Liver (tissue), 9 donors: ENCODE measurements around the gene WARS2. TPM values are rescaled to one million over a fixed set of nuclear protein-coding genes. Genes with fewer than 3 reads are reported as not detected.

Experiments
- DNase-seq: peaks from one replicate; pipeline ENCODE4 v3.0.0-alpha.2; 2017; ENCODE audit warnings: low spot score
- H3K27ac ChIP-seq, 2 donors: one replicate each; pipeline ENCODE4 v1.7.0; 2013; ENCODE audit warnings: inconsistent platforms in 2 of 2, low read length in 2 of 2, control low read depth in 1 of 2, low read depth in 1 of 2, mild to moderate bottlenecking in 1 of 2
- H3K27me3 ChIP-seq, 4 donors: one replicate each; pipeline versions ENCODE4 v1.6.1 to v1.7.0; 2013; ENCODE audit warnings: low read length in 3 of 4, inconsistent platforms in 1 of 4, mild to moderate bottlenecking in 1 of 4, moderate library complexity in 1 of 4; ENCODE audit not compliant: control insufficient read depth in 4 of 4, insufficient read depth in 4 of 4
- H3K36me3 ChIP-seq, 4 donors: one replicate each; pipeline versions ENCODE4 v1.6.1 to v1.7.0; 2013; ENCODE audit warnings: low read length in 3 of 4, mild to moderate bottlenecking in 3 of 4, low read depth in 1 of 4, moderate library complexity in 1 of 4; ENCODE audit not compliant: control insufficient read depth in 4 of 4, insufficient read depth in 3 of 4
- H3K4me1 ChIP-seq, 4 donors: one replicate each; pipeline versions ENCODE4 v1.6.1 to v1.7.0; 2013; ENCODE audit warnings: low read length in 3 of 4, mild to moderate bottlenecking in 3 of 4, moderate library complexity in 1 of 4; ENCODE audit not compliant: control insufficient read depth in 4 of 4, insufficient read depth in 4 of 4
- H3K4me3 ChIP-seq, 3 donors: one replicate each; pipeline versions ENCODE4 v1.6.1 to v1.7.0; 2013; ENCODE audit warnings: low read length in 3 of 3, control low read depth in 1 of 3, low read depth in 1 of 3, mild to moderate bottlenecking in 1 of 3
- H3K9ac ChIP-seq, 2 donors: one replicate each; pipeline ENCODE4 v1.7.0; 2013; ENCODE audit warnings: low read length in 2 of 2, mild to moderate bottlenecking in 2 of 2, moderate library complexity in 2 of 2, control low read depth in 1 of 2, low read depth in 1 of 2
- H3K9me3 ChIP-seq, 4 donors: one replicate each; pipeline versions ENCODE4 v1.6.1 to v1.7.0; 2013; ENCODE audit warnings: low read length in 3 of 4; ENCODE audit not compliant: control insufficient read depth in 4 of 4
- EGR1 ChIP-seq, 2 donors: IDR thresholded peaks; 2 replicates each; pipeline ENCODE4 v1.6.1; 2016 to 2018; ENCODE audit warnings: antibody characterized with exemption in 2 of 2, low read depth in 2 of 2
- FOXA1 ChIP-seq: IDR thresholded peaks from 2 replicates; pipeline ENCODE4 v1.6.1; 2016; ENCODE audit warnings: antibody characterized with exemption
- FOXA2 ChIP-seq: IDR thresholded peaks from 2 replicates; pipeline ENCODE4 v1.6.1; 2016; ENCODE audit warnings: antibody characterized with exemption
- GABPA ChIP-seq, 2 donors: IDR thresholded peaks in 1 of 2; conservative IDR thresholded peaks in 1 of 2; 2 replicates each; pipeline ENCODE4 v1.6.1; 2016; ENCODE audit warnings: antibody characterized with exemption in 2 of 2, mild to moderate bottlenecking in 1 of 2, moderate library complexity in 1 of 2
- HNF4A ChIP-seq, 2 donors: conservative IDR thresholded peaks; 2 replicates each; pipeline ENCODE4 v1.6.1; 2016; ENCODE audit warnings: antibody characterized with exemption in 2 of 2, mild to moderate bottlenecking in 2 of 2
- HNF4G ChIP-seq: IDR thresholded peaks from 2 replicates; pipeline ENCODE4 v1.6.1; 2016; ENCODE audit warnings: antibody characterized with exemption
- JUND ChIP-seq, 2 donors: IDR thresholded peaks; 2 replicates each; pipeline ENCODE4 v1.6.1; 2016; ENCODE audit warnings: antibody characterized with exemption in 2 of 2
- MAX ChIP-seq: IDR thresholded peaks from 2 replicates; pipeline ENCODE4 v1.6.1; 2016; ENCODE audit warnings: antibody characterized with exemption
- NR2F2 ChIP-seq: IDR thresholded peaks from 2 replicates; pipeline ENCODE4 v1.6.1; 2016; ENCODE audit warnings: antibody characterized with exemption
- RAD21 ChIP-seq, 2 donors: IDR thresholded peaks; 2 replicates each; pipeline ENCODE4 v1.6.1; 2016; ENCODE audit warnings: antibody characterized with exemption in 2 of 2, mild to moderate bottlenecking in 2 of 2
- RXRA ChIP-seq, 2 donors: IDR thresholded peaks; 2 replicates each; pipeline ENCODE4 v1.6.1; 2017 to 2018; ENCODE audit warnings: antibody characterized with exemption in 2 of 2, mild to moderate bottlenecking in 1 of 2
- SP1 ChIP-seq: IDR thresholded peaks from 2 replicates; pipeline ENCODE4 v1.6.1; 2018; ENCODE audit warnings: antibody characterized with exemption, mild to moderate bottlenecking
- TAF1 ChIP-seq: conservative IDR thresholded peaks from 2 replicates; pipeline ENCODE4 v1.6.1; 2016; ENCODE audit warnings: antibody characterized with exemption, mild to moderate bottlenecking
- YY1 ChIP-seq: IDR thresholded peaks from 2 replicates; pipeline ENCODE4 v1.6.1; 2016; ENCODE audit warnings: antibody characterized with exemption, mild to moderate bottlenecking
- ZBTB33 ChIP-seq: IDR thresholded peaks from 2 replicates; pipeline ENCODE4 v1.6.1; 2016; ENCODE audit warnings: antibody characterized with exemption
- WGBS: extraction: QIAGEN DNeasy Blood & Tissue Kit; methylation state at CpG from one replicate; pipeline ENCODE4 v1.1.7; 2013; 5-methylcytosine and 5-hydroxymethylcytosine counted together
- polyA plus RNA-seq, 2 donors: library from polyadenylated mRNA; stranded (reverse) in 1 of 2; unstranded in 1 of 2; fragments of 200-250 nt in 1 of 2; fragments of >200 nt in 1 of 2; fragmentation: Nextera tagmentation in 1 of 2; extraction: Ambion mirVana in 1 of 2; gene quantifications; one replicate each; pipeline versions ENCODE4 v1.2.1 to v1.2.3, GENCODE V29; 2013 to 2015
- total RNA-seq, 2 donors: library from RNA; depleted of rRNA; stranded (reverse); fragments of >200 nt; gene quantifications; one replicate each; pipeline ENCODE4 v1.2.3, GENCODE V29; 2014
- TF ChIP-seq, protein P1 (sequence below): fragments of 150-350 bp; IDR thresholded peaks from 2 replicates; pipeline ENCODE4 v1.5.1; 2017; ENCODE audit warnings: improper control_type of control experiment, low read depth, low read length; ENCODE audit not compliant: missing input control
- TF ChIP-seq, protein P2 (sequence below): IDR thresholded peaks from 2 replicates; pipeline ENCODE4 v1.6.1; 2016; ENCODE audit warnings: antibody characterized with exemption
- TF ChIP-seq, protein P3 (sequence below): IDR thresholded peaks from 2 replicates; pipeline ENCODE4 v1.6.1; 2016; ENCODE audit warnings: antibody characterized with exemption, mild to moderate bottlenecking
- donor health status: healthy.
- donor health status: healthy.
- donor health status: healthy.
- donor health status: healthy.
- donor health status: healthy.

The WARS2 gene
- total and polyA plus RNA-seq, 4 donors: 3.5 to 14.5 (median 7.0) TPM

- H3K36me3 ChIP-seq: no peaks in the 10 kb centered on the region
- TF ChIP-seq FOXA2: no peak
- no peak for TF ChIP-seq HNF4A (conservative IDR thresholded peaks at IDR 0.05)
- TF ChIP-seq ZBTB33: no peak
- TF ChIP-seq JUND (IDR thresholded peaks at IDR 0.05): no peak
- no peak for TF ChIP-seq RAD21 (IDR thresholded peaks at IDR 0.05)
- TF ChIP-seq NR2F2: no peak
- no peak for TF ChIP-seq FOXA1
- no peak for TF ChIP-seq TAF1
- TF ChIP-seq, protein P1, sequence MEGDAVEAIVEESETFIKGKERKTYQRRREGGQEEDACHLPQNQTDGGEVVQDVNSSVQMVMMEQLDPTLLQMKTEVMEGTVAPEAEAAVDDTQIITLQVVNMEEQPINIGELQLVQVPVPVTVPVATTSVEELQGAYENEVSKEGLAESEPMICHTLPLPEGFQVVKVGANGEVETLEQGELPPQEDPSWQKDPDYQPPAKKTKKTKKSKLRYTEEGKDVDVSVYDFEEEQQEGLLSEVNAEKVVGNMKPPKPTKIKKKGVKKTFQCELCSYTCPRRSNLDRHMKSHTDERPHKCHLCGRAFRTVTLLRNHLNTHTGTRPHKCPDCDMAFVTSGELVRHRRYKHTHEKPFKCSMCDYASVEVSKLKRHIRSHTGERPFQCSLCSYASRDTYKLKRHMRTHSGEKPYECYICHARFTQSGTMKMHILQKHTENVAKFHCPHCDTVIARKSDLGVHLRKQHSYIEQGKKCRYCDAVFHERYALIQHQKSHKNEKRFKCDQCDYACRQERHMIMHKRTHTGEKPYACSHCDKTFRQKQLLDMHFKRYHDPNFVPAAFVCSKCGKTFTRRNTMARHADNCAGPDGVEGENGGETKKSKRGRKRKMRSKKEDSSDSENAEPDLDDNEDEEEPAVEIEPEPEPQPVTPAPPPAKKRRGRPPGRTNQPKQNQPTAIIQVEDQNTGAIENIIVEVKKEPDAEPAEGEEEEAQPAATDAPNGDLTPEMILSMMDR: no peak
- TF ChIP-seq GABPA (IDR thresholded peaks at IDR 0.05 in 1 of 2, conservative IDR thresholded peaks at IDR 0.05 in 1 of 2): no peak
- TF ChIP-seq, protein P2, sequence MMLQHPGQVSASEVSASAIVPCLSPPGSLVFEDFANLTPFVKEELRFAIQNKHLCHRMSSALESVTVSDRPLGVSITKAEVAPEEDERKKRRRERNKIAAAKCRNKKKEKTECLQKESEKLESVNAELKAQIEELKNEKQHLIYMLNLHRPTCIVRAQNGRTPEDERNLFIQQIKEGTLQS: no peak
- no peak for TF ChIP-seq EGR1 (IDR thresholded peaks at IDR 0.05; ENCODE audit: low read depth in 2 of 2)
- no peak for TF ChIP-seq RXRA (IDR thresholded peaks at IDR 0.05)
- TF ChIP-seq YY1: no peak
- TF ChIP-seq SP1: no peak
- TF ChIP-seq HNF4G: no peak
- TF ChIP-seq MAX: no peak
- TF ChIP-seq, protein P3, sequence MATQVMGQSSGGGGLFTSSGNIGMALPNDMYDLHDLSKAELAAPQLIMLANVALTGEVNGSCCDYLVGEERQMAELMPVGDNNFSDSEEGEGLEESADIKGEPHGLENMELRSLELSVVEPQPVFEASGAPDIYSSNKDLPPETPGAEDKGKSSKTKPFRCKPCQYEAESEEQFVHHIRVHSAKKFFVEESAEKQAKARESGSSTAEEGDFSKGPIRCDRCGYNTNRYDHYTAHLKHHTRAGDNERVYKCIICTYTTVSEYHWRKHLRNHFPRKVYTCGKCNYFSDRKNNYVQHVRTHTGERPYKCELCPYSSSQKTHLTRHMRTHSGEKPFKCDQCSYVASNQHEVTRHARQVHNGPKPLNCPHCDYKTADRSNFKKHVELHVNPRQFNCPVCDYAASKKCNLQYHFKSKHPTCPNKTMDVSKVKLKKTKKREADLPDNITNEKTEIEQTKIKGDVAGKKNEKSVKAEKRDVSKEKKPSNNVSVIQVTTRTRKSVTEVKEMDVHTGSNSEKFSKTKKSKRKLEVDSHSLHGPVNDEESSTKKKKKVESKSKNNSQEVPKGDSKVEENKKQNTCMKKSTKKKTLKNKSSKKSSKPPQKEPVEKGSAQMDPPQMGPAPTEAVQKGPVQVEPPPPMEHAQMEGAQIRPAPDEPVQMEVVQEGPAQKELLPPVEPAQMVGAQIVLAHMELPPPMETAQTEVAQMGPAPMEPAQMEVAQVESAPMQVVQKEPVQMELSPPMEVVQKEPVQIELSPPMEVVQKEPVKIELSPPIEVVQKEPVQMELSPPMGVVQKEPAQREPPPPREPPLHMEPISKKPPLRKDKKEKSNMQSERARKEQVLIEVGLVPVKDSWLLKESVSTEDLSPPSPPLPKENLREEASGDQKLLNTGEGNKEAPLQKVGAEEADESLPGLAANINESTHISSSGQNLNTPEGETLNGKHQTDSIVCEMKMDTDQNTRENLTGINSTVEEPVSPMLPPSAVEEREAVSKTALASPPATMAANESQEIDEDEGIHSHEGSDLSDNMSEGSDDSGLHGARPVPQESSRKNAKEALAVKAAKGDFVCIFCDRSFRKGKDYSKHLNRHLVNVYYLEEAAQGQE: no peak
- over 99% methylated on average over 3 of the region's 3 CpGs for WGBS
Measured at GRCh38 chr1:119097380-119097779, 43.1 kb downstream of the WARS2 start.

More at GRCh38 chr1:119097380-119097779, 43.1 kb downstream of the WARS2 start:
- H3K27me3 ChIP-seq: no peaks in the 10 kb centered on the region
- H3K9ac ChIP-seq: no peak overlapping the region
- H3K4me3 ChIP-seq: no peak overlapping the region
- no peaks in the 10 kb centered on the region for H3K9me3 ChIP-seq
- H3K27ac ChIP-seq: no peak overlapping the region
- no peak for DNase-seq
- no peaks in the 10 kb centered on the region for H3K4me1 ChIP-seq
